Measurements from ENCODE around the gene SEC24D.

The SEC24D gene

DNA sequence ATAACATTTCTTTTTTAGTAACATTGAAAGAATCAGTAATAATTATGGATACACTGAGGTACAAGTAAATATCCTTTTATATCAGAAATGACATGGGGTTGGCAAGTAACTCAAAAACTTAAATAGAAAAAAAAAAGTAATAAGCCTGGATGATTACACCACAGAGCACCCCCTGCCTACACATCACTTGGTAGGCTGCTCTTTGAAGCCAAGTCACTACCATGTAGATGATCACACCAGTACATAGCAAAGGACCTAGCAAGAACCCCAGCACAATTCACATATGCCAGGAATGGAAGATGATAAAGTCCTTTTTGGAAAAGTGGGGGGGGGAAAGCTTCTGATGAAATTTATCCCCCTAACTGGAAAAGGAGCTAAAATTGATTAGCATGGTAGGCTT is 93.9 kb downstream of the SEC24D start:
- no peak overlapping the region for H3K27ac ChIP-seq (ENCODE audit: low read depth, low read length, poor library complexity, severe bottlenecking)
- no peak overlapping the region for H3K4me3 ChIP-seq (ENCODE audit: low read depth, low read length, poor library complexity, severe bottlenecking)
- no peaks in the 10 kb centered on the region for H3K79me2 ChIP-seq (ENCODE audit: insufficient read depth, low read length)
- no peaks in the 10 kb centered on the region for H3F3A ChIP-seq (ENCODE audit: insufficient read depth, low read length)
- no peaks in the 10 kb centered on the region for H4K20me1 ChIP-seq (ENCODE audit: insufficient read depth, low read length)
- H3K36me3 ChIP-seq (ENCODE audit: insufficient read depth, low read length) = peaks cover 32% of the 10 kb centered on the region; the same call in 1 of the 2 replicates
- H3K4me1 ChIP-seq (ENCODE audit: insufficient read depth, low read length, severe bottlenecking) = no peaks in the 10 kb centered on the region
- no peaks in the 10 kb centered on the region for H3K9me2 ChIP-seq (ENCODE audit: low read depth, low read length)
- H3K9me3 ChIP-seq (ENCODE audit: low read length) = no peaks in the 10 kb centered on the region
- H2AFZ ChIP-seq (ENCODE audit: low read length) = no peak overlapping the region
- no peak overlapping the region for H3K9ac ChIP-seq (ENCODE audit: low read length)
- no peak overlapping the region for H3K4me2 ChIP-seq (ENCODE audit: low read length)
- no peaks in the 10 kb centered on the region for H3K27me3 ChIP-seq (ENCODE audit: insufficient read depth, low read length)
- TF ChIP-seq CTCF (IDR thresholded peaks at IDR 0.05; ENCODE audit: low read length) (no peak), EZH2 (IDR thresholded peaks at IDR 0.05; ENCODE audit: borderline replicate concordance, low read length) (no peak)

- peaks cover 35% of the 10 kb centered on the region; the same call in 1 of the 2 replicates for H3K36me3 ChIP-seq (ENCODE audit: insufficient read depth, low read length)
- H2AFZ ChIP-seq (ENCODE audit: low read length) = no peak overlapping the region
- H3K9ac ChIP-seq (ENCODE audit: low read length) = no peak overlapping the region
- no peaks in the 10 kb centered on the region for H3K9me3 ChIP-seq (ENCODE audit: low read length)
- no peaks in the 10 kb centered on the region for H3F3A ChIP-seq (ENCODE audit: insufficient read depth, low read length)
- no peaks in the 10 kb centered on the region for H3K79me2 ChIP-seq (ENCODE audit: insufficient read depth, low read length)
- no peak overlapping the region for H3K27ac ChIP-seq (ENCODE audit: low read depth, low read length, poor library complexity, severe bottlenecking)
- no peaks in the 10 kb centered on the region for H3K4me1 ChIP-seq (ENCODE audit: insufficient read depth, low read length, severe bottlenecking)
- no peak for TF ChIP-seq CTCF (IDR thresholded peaks at IDR 0.05; ENCODE audit: low read length)
- no peak for TF ChIP-seq EZH2 (IDR thresholded peaks at IDR 0.05; ENCODE audit: borderline replicate concordance, low read length)
- no peak overlapping the region for H3K4me2 ChIP-seq (ENCODE audit: low read length)
- no peak overlapping the region for H3K4me3 ChIP-seq (ENCODE audit: low read depth, low read length, poor library complexity, severe bottlenecking)
- H3K27me3 ChIP-seq (ENCODE audit: insufficient read depth, low read length) = no peaks in the 10 kb centered on the region
- no peaks in the 10 kb centered on the region for H4K20me1 ChIP-seq (ENCODE audit: insufficient read depth, low read length)
- no peaks in the 10 kb centered on the region for H3K9me2 ChIP-seq (ENCODE audit: low read depth, low read length)
Observed at GRCh38 chr4:118741301-118741855, 94.5 kb downstream of the SEC24D start.

- no peak overlapping the region for H3K4me2 ChIP-seq (ENCODE audit: low read length)
- no peak overlapping the region for H3K9ac ChIP-seq (ENCODE audit: low read length)
- no peaks in the 10 kb centered on the region for H3K9me3 ChIP-seq (ENCODE audit: low read length)
- H3K27me3 ChIP-seq (ENCODE audit: insufficient read depth, low read length) = no peaks in the 10 kb centered on the region
- no peaks in the 10 kb centered on the region for H3K9me2 ChIP-seq (ENCODE audit: low read depth, low read length)
- H3K36me3 ChIP-seq (ENCODE audit: insufficient read depth, low read length) = peaks cover 35% of the 10 kb centered on the region; the same call in 1 of the 2 replicates
- H3K79me2 ChIP-seq (ENCODE audit: insufficient read depth, low read length) = no peaks in the 10 kb centered on the region
- H3K27ac ChIP-seq (ENCODE audit: low read depth, low read length, poor library complexity, severe bottlenecking) = no peak overlapping the region
- H3K4me3 ChIP-seq (ENCODE audit: low read depth, low read length, poor library complexity, severe bottlenecking) = no peak overlapping the region
- H4K20me1 ChIP-seq (ENCODE audit: insufficient read depth, low read length) = no peaks in the 10 kb centered on the region
- no peaks in the 10 kb centered on the region for H3F3A ChIP-seq (ENCODE audit: insufficient read depth, low read length)
- no peak for TF ChIP-seq EZH2 (IDR thresholded peaks at IDR 0.05; ENCODE audit: borderline replicate concordance, low read length)
- peak; percentile 32 for TF ChIP-seq CTCF (IDR thresholded peaks at IDR 0.05; ENCODE audit: low read length)
- no peak overlapping the region for H2AFZ ChIP-seq (ENCODE audit: low read length)
- no peaks in the 10 kb centered on the region for H3K4me1 ChIP-seq (ENCODE audit: insufficient read depth, low read length, severe bottlenecking)
Observed at GRCh38 chr4:118740869-118741268, 95.1 kb downstream of the SEC24D start.
